Panc1 (cell line): ENCODE data around the gene MSI2.

ENCODE experiments used
- POLR2AphosphoS5 ChIP-seq: IDR thresholded peaks from 2 replicates; pipeline ENCODE4 v1.6.1; 2012; ENCODE audit warnings: mild to moderate bottlenecking, low read depth, low read length, moderate library complexity
- SIN3A ChIP-seq: IDR thresholded peaks from 2 replicates; pipeline ENCODE4 v1.6.1; 2012; ENCODE audit warnings: low read depth, mild to moderate bottlenecking, low read length, moderate library complexity, borderline replicate concordance; ENCODE audit not compliant: insufficient read depth
- TCF7L2 ChIP-seq: IDR thresholded peaks from 2 replicates; pipeline ENCODE4 v1.6.1; 2011; ENCODE audit warnings: mild to moderate bottlenecking, low read depth, low read length, inconsistent platforms
- TF ChIP-seq, protein P1 (sequence below): fragments of 450-650 bp; IDR thresholded peaks from 2 replicates; pipeline ENCODE4 v1.5.1; 2017; ENCODE audit warnings: mild to moderate bottlenecking
- TF ChIP-seq, protein P2 (sequence below), 2 experiments: IDR thresholded peaks; 2 replicates each; pipeline ENCODE4 v1.6.1; 2011 to 2012; ENCODE audit warnings: low read depth in 2 of 2, control low read depth in 1 of 2, low read length in 1 of 2, mild to moderate bottlenecking in 1 of 2, moderate library complexity in 1 of 2; ENCODE audit not compliant: insufficient read depth in 1 of 2

DNA sequence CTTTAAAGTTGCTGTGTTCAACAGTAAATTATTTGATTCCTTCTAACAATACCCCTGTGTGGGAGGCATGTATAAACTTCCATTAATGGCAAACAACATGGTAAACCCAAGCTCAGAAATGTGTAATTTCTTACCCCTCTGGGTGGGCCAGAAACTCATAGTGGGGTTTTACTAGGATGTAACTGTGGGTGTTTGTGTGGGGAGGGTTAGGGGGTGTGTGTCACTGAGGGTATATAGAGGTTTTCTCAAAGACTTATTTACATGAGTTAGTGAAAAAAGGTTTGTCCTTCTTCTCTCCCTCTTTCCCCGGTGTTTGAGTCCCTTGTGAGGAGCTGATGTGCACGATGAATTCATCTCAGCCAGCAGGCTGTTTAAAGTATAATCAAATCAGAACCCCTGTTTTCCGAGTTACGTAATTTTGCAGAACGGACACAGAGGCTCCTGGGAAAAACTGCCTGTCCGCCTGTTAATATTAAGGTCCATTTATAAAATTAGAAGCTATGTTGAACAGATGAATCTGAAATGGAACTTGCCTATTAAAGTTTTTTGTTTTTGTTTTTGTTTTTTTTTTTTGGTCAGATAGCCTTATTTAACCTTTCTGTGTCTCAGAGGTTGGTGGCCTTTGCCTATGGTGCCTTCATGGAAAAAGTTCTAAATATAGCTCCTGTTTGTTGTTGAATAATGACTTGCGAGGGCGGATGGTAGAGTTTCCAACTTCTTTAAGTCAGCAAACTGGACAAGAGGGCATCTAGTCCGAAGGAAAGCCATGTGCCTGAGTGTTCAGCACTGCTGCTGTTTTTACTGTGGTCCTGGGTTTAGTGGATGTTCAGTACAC lies 73.3 kb downstream of the MSI2 start:
- TF ChIP-seq, protein P1, sequence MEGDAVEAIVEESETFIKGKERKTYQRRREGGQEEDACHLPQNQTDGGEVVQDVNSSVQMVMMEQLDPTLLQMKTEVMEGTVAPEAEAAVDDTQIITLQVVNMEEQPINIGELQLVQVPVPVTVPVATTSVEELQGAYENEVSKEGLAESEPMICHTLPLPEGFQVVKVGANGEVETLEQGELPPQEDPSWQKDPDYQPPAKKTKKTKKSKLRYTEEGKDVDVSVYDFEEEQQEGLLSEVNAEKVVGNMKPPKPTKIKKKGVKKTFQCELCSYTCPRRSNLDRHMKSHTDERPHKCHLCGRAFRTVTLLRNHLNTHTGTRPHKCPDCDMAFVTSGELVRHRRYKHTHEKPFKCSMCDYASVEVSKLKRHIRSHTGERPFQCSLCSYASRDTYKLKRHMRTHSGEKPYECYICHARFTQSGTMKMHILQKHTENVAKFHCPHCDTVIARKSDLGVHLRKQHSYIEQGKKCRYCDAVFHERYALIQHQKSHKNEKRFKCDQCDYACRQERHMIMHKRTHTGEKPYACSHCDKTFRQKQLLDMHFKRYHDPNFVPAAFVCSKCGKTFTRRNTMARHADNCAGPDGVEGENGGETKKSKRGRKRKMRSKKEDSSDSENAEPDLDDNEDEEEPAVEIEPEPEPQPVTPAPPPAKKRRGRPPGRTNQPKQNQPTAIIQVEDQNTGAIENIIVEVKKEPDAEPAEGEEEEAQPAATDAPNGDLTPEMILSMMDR = no peak
- TF ChIP-seq, protein P2, sequence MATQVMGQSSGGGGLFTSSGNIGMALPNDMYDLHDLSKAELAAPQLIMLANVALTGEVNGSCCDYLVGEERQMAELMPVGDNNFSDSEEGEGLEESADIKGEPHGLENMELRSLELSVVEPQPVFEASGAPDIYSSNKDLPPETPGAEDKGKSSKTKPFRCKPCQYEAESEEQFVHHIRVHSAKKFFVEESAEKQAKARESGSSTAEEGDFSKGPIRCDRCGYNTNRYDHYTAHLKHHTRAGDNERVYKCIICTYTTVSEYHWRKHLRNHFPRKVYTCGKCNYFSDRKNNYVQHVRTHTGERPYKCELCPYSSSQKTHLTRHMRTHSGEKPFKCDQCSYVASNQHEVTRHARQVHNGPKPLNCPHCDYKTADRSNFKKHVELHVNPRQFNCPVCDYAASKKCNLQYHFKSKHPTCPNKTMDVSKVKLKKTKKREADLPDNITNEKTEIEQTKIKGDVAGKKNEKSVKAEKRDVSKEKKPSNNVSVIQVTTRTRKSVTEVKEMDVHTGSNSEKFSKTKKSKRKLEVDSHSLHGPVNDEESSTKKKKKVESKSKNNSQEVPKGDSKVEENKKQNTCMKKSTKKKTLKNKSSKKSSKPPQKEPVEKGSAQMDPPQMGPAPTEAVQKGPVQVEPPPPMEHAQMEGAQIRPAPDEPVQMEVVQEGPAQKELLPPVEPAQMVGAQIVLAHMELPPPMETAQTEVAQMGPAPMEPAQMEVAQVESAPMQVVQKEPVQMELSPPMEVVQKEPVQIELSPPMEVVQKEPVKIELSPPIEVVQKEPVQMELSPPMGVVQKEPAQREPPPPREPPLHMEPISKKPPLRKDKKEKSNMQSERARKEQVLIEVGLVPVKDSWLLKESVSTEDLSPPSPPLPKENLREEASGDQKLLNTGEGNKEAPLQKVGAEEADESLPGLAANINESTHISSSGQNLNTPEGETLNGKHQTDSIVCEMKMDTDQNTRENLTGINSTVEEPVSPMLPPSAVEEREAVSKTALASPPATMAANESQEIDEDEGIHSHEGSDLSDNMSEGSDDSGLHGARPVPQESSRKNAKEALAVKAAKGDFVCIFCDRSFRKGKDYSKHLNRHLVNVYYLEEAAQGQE (IDR thresholded peaks at IDR 0.05; ENCODE audit: insufficient read depth in 1 of 2, low read depth in 2 of 2, low read length in 1 of 2) = no peak
- TF ChIP-seq POLR2AphosphoS5 (no peak), SIN3A (no peak), TCF7L2 (no peak)
